H9 (cell line): ENCODE results near the gene HCFC1. TPM values are rescaled to one million over a fixed set of nuclear protein-coding genes. Genes with fewer than 3 reads are reported as not detected.

Experiments used
- DNase-seq: peaks from one replicate; pipeline ENCODE4 v3.0.0-alpha.2; 2017
- H2AFZ ChIP-seq: one replicate; pipeline ENCODE4 v1.6.1; 2013; ENCODE audit warnings: mild to moderate bottlenecking, low read length, control low read depth, moderate library complexity
- H2AK5ac ChIP-seq: 2 replicates; pipeline ENCODE4 v1.6.1; 2013; ENCODE audit warnings: low read length, control low read depth, mixed read lengths; ENCODE audit not compliant: insufficient read length
- H2BK120ac ChIP-seq: one replicate; pipeline ENCODE4 v1.6.1; 2013; ENCODE audit warnings: low read depth, mild to moderate bottlenecking, low read length, control low read depth, inconsistent platforms; ENCODE audit not compliant: poor library complexity, severe bottlenecking
- H2BK12ac ChIP-seq: 2 replicates; pipeline ENCODE4 v1.6.1; 2013; ENCODE audit warnings: low read length, control low read depth, mixed read lengths, low read depth; ENCODE audit not compliant: insufficient read length
- H2BK15ac ChIP-seq: 2 replicates; pipeline ENCODE4 v1.6.1; 2013; ENCODE audit warnings: low read depth, low read length, control low read depth
- H2BK20ac ChIP-seq: one replicate; pipeline ENCODE4 v1.6.1; 2013; ENCODE audit warnings: low read depth, mild to moderate bottlenecking, low read length, control low read depth, inconsistent platforms; ENCODE audit not compliant: poor library complexity, severe bottlenecking
- H2BK5ac ChIP-seq: 2 replicates; pipeline ENCODE4 v1.6.1; 2013; ENCODE audit warnings: low read length, control low read depth, mixed read lengths; ENCODE audit not compliant: insufficient read length
- H3K14ac ChIP-seq: 2 replicates; pipeline ENCODE4 v1.6.1; 2013; ENCODE audit warnings: low read length, control low read depth; ENCODE audit not compliant: insufficient read depth
- H3K18ac ChIP-seq: 2 replicates; pipeline ENCODE4 v1.6.1; 2013; ENCODE audit warnings: low read depth, mild to moderate bottlenecking, mixed read lengths, low read length, control low read depth; ENCODE audit not compliant: insufficient read length
- H3K23ac ChIP-seq: 2 replicates; pipeline ENCODE4 v1.6.1; 2013; ENCODE audit warnings: low read length, control low read depth, mixed read lengths, low read depth; ENCODE audit not compliant: insufficient read length
- H3K23me2 ChIP-seq: 2 replicates; pipeline ENCODE4 v1.6.1; 2013; ENCODE audit warnings: low read depth, mild to moderate bottlenecking, mixed read lengths, low read length, control low read depth; ENCODE audit not compliant: insufficient read length, poor library complexity, severe bottlenecking
- H3K27ac ChIP-seq: 2 replicates; pipeline ENCODE4 v1.5.1; 2013; ENCODE audit warnings: low read length, control low read depth, mixed read lengths, low read depth; ENCODE audit not compliant: insufficient read length
- H3K27me3 ChIP-seq: 2 replicates; pipeline ENCODE4 v1.6.1; 2013; ENCODE audit warnings: low read length, control low read depth, inconsistent platforms; ENCODE audit not compliant: insufficient read depth
- H3K4ac ChIP-seq: 2 replicates; pipeline ENCODE4 v1.6.1; 2013; ENCODE audit warnings: low read depth, mild to moderate bottlenecking, control low read depth, inconsistent platforms, low read length, moderate library complexity
- H3K4me1 ChIP-seq: 2 replicates; pipeline ENCODE4 v1.6.1; 2013; ENCODE audit warnings: low read length, control low read depth, inconsistent platforms; ENCODE audit not compliant: insufficient read depth
- H3K4me2 ChIP-seq: 2 replicates; pipeline ENCODE4 v1.6.1; 2013; ENCODE audit warnings: low read length, control low read depth, mixed read lengths; ENCODE audit not compliant: insufficient read length, insufficient read depth
- H3K56ac ChIP-seq: 2 replicates; pipeline ENCODE4 v1.6.1; 2013; ENCODE audit warnings: low read depth, mild to moderate bottlenecking, mixed read lengths, low read length, control low read depth; ENCODE audit not compliant: insufficient read length
- H3K79me1 ChIP-seq: 2 replicates; pipeline ENCODE4 v1.6.1; 2013; ENCODE audit warnings: low read depth, mild to moderate bottlenecking, moderate library complexity, low read length, control low read depth, inconsistent platforms; ENCODE audit not compliant: insufficient read depth, poor library complexity, severe bottlenecking
- H3K79me2 ChIP-seq: 2 replicates; pipeline ENCODE4 v1.6.1; 2013; ENCODE audit warnings: low read length, control low read depth, inconsistent platforms; ENCODE audit not compliant: insufficient read depth
- H3K9ac ChIP-seq: 2 replicates; pipeline ENCODE4 v1.6.1; 2013; ENCODE audit warnings: low read length, control low read depth, mixed read lengths; ENCODE audit not compliant: insufficient read length; ENCODE audit errors: extremely low read depth
- H3K9me3 ChIP-seq: one replicate; pipeline ENCODE4 v1.6.1; 2013; ENCODE audit warnings: low read depth, low read length, inconsistent platforms; ENCODE audit not compliant: control insufficient read depth
- H3T11ph ChIP-seq: one replicate; pipeline ENCODE4 v1.6.1; 2013; ENCODE audit warnings: mild to moderate bottlenecking, low read length, control low read depth, inconsistent platforms
- H4K20me1 ChIP-seq: one replicate; pipeline ENCODE4 v1.6.1; 2013; ENCODE audit not compliant: control insufficient read depth, insufficient read length, insufficient read depth
- H4K5ac ChIP-seq: 2 replicates; pipeline ENCODE4 v1.6.1; 2013; ENCODE audit warnings: low read depth, mild to moderate bottlenecking, mixed read lengths, low read length, control low read depth; ENCODE audit not compliant: insufficient read length
- H4K8ac ChIP-seq: replicated peaks from 2 replicates; pipeline ENCODE4 v1.6.1; 2013; ENCODE audit warnings: low read length, control low read depth, mixed read lengths, low read depth; ENCODE audit not compliant: insufficient read length
- H4K91ac ChIP-seq: 2 replicates; pipeline ENCODE4 v1.6.1; 2013; ENCODE audit warnings: low read depth, mild to moderate bottlenecking, moderate library complexity, mixed read lengths, low read length, control low read depth; ENCODE audit not compliant: insufficient read length
- H3K27ac Mint-ChIP-seq, 3 experiments: 2 replicates in 2 of 3; 3 replicates in 1 of 3; pipeline ENCODE4 v1.8.0; 2020 to 2021; ENCODE audit warnings: mixed read lengths in 3 of 3, mild to moderate bottlenecking in 1 of 3, moderate library complexity in 1 of 3
- H3K27me3 Mint-ChIP-seq: 2 replicates; pipeline ENCODE4 v1.8.0; 2021; ENCODE audit warnings: low read depth, mild to moderate bottlenecking, moderate library complexity, mixed read lengths
- H3K36me3 Mint-ChIP-seq, 3 experiments: 2 replicates in 2 of 3; 3 replicates in 1 of 3; pipeline ENCODE4 v1.8.0; 2020 to 2021; ENCODE audit warnings: low read depth in 3 of 3, mixed read lengths in 3 of 3; ENCODE audit not compliant: insufficient read depth in 1 of 3
- H3K4me1 Mint-ChIP-seq, 2 experiments: 2 replicates each; pipeline ENCODE4 v1.8.0; 2020; ENCODE audit warnings: mixed read lengths in 2 of 2
- H3K4me3 Mint-ChIP-seq, 2 experiments: 2 replicates in 1 of 2; 3 replicates in 1 of 2; pipeline ENCODE4 v1.8.0; 2020 to 2021; ENCODE audit warnings: mild to moderate bottlenecking in 2 of 2, mixed read lengths in 2 of 2, moderate library complexity in 1 of 2
- H3K9me3 Mint-ChIP-seq, 2 experiments: 2 replicates in 1 of 2; 3 replicates in 1 of 2; pipeline ENCODE4 v1.8.0; 2020; ENCODE audit warnings: mild to moderate bottlenecking in 2 of 2, mixed read lengths in 2 of 2, moderate library complexity in 1 of 2
- WGBS: extraction: QIAGEN DNeasy Blood & Tissue Kit; methylation state at CpG from one replicate; pipeline ENCODE4 v1.1.7; 2013; ENCODE audit warnings: missing lambda C conversion rate, low lambda C conversion rate, mixed read lengths; ENCODE audit not compliant: insufficient read length; ENCODE audit errors: extremely low coverage; 5-methylcytosine and 5-hydroxymethylcytosine counted together
- total RNA-seq: library from RNA; stranded (reverse); gene quantifications from 2 replicates; pipeline ENCODE4 v1.2.1, GENCODE V29; 2021
- TF ChIP-seq, protein P1 (sequence below): fragments of 200-600 bp; sonication (generic); conservative IDR thresholded peaks from 3 replicates; pipeline ENCODE4 v1.8.0; 2021; ENCODE audit warnings: antibody characterized with exemption, mild to moderate bottlenecking

HCFC1 gene
- total RNA-seq, 1 experiment from 2014 or later = 144 TPM

DNA sequence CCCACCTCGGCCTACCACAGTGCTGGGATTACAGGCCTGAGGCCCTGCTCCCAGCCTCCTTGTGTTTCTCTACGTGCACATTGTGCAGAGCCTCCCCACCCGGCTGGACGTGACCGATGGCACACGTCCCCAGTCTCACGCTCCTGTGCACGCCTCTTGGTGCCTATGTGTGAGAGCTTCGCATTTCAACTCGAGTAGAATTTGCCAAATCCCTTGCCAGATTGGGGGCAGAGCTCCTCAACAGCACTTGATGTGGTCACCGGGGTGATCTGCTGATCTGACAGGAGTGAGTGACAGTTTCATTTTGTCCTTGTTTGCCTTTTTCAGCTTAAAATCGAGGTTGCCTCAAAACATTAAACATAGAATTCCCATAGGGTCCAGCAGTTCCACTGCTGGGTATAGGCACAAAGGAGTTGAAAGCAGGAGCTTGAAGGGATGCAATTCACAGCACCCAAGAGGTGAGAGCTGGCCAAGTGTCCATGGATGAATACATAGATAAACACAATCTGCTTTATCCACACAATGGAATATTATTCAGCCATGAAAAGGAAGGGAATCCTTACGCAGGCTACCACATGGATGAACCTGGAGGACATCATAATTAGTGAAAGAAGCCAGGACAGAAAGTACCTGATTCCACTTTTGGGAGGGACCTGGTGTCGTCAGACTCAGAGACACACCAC, 18.5 kb upstream of the HCFC1 start:
- no peak overlapping the region for H2AK5ac ChIP-seq
- Mint-ChIP-seq H3K9me3 (peaks cover 61 to 67% of the 10 kb centered on the region in 2 experiments), H3K4me1 (no peaks in the 10 kb centered on the region), H3K4me3 (no peak overlapping the region), H3K27me3 (no peaks in the 10 kb centered on the region; the same call in 1 of the 2 replicates), H3K36me3 (peaks cover 5% of the 10 kb centered on the region in 3 experiments; a peak in 4 of 7 replicates), H3K27ac (no peak overlapping the region)
- no peak overlapping the region for H2BK20ac ChIP-seq
- H3K14ac ChIP-seq = no peak overlapping the region
- H3K79me1 ChIP-seq = no peaks in the 10 kb centered on the region
- no peaks in the 10 kb centered on the region for H3K27me3 ChIP-seq
- no CpG with 5 or more reads among the region's 14 CpGs for WGBS
- H2BK120ac ChIP-seq = no peak overlapping the region
- no peak overlapping the region for H3K27ac ChIP-seq
- H3K9me3 ChIP-seq = peaks cover 14% of the 10 kb centered on the region
- H3K23ac ChIP-seq = no peak overlapping the region
- H3K4me2 ChIP-seq = no peak overlapping the region
- no peaks in the 10 kb centered on the region for H4K20me1 ChIP-seq
- no peak overlapping the region for H4K8ac ChIP-seq
- no peak for DNase-seq
- no peak overlapping the region for H2BK15ac ChIP-seq
- H2BK12ac ChIP-seq = no peak overlapping the region
- H3K9ac ChIP-seq = no peak overlapping the region
- H3T11ph ChIP-seq = no peak overlapping the region
- TF ChIP-seq, protein P1, sequence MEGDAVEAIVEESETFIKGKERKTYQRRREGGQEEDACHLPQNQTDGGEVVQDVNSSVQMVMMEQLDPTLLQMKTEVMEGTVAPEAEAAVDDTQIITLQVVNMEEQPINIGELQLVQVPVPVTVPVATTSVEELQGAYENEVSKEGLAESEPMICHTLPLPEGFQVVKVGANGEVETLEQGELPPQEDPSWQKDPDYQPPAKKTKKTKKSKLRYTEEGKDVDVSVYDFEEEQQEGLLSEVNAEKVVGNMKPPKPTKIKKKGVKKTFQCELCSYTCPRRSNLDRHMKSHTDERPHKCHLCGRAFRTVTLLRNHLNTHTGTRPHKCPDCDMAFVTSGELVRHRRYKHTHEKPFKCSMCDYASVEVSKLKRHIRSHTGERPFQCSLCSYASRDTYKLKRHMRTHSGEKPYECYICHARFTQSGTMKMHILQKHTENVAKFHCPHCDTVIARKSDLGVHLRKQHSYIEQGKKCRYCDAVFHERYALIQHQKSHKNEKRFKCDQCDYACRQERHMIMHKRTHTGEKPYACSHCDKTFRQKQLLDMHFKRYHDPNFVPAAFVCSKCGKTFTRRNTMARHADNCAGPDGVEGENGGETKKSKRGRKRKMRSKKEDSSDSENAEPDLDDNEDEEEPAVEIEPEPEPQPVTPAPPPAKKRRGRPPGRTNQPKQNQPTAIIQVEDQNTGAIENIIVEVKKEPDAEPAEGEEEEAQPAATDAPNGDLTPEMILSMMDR = no peak
- H3K79me2 ChIP-seq = no peaks in the 10 kb centered on the region
- no peaks in the 10 kb centered on the region for H3K4me1 ChIP-seq
- no peak overlapping the region for H2AFZ ChIP-seq
- H4K91ac ChIP-seq = no peak overlapping the region
- no peak overlapping the region for H4K5ac ChIP-seq
- H3K56ac ChIP-seq = no peak overlapping the region
- H3K23me2 ChIP-seq = no peaks in the 10 kb centered on the region
- H2BK5ac ChIP-seq = no peak overlapping the region
- no peak overlapping the region for H3K4ac ChIP-seq
- no peak overlapping the region for H3K18ac ChIP-seq
